A673 (cell line): ENCODE results near the gene ASB3. TPM values are rescaled to one million over a fixed set of nuclear protein-coding genes. Genes with fewer than 3 reads are reported as not detected.
A peak's percentile ranks its signal among the peaks of the same experiment; 100 is the strongest.
"Not testable (repeated sequence)": the region's sequence is repeated elsewhere in the genome, so short reads cannot be mapped to it uniquely, and the experiment has no call there.

Experiments
- BruUV-seq: library from RNA; stranded (reverse); fragments of 400-500 nt; replicated peaks from 2 replicates; lab custom pipeline; 2021; lab: Mats Ljungman, UMichigan
- CTCF ChIA-PET: fragments of 300-600 bp; sonication (Branson Sonifier 250); formaldehyde crosslinking; loops from one replicate; lab custom pipeline; 2022; ENCODE audit warnings: antibody characterized with exemption; lab: Charles Lee
- POLR2A ChIA-PET: fragments of 300-600 bp; sonication (Branson Sonifier 250); formaldehyde crosslinking; loops from one replicate; lab custom pipeline; 2022; ENCODE audit warnings: antibody characterized with exemption; ENCODE audit not compliant: low non-redundant PET; lab: Charles Lee
- DNase-seq: peaks from one replicate; pipeline ENCODE4 v3.0.0-alpha.2; 2015; ENCODE audit warnings: low spot score
- H3K27ac ChIP-seq: fragments of 200-600 bp; sonication (generic); 2 replicates; pipeline ENCODE4 v1.5.1; 2016; ENCODE audit warnings: mixed run types, low read depth, mild to moderate bottlenecking, mixed read lengths, antibody characterized with exemption, low read length; ENCODE audit not compliant: poor library complexity, severe bottlenecking
- H3K27me3 ChIP-seq: fragments of 200-600 bp; sonication (generic); replicated peaks from 2 replicates; pipeline ENCODE4 v1.6.1; 2017; ENCODE audit warnings: mixed run types, low read depth, mild to moderate bottlenecking, mixed read lengths, antibody characterized with exemption, low read length; ENCODE audit not compliant: insufficient read depth, poor library complexity
- H3K36me3 ChIP-seq: fragments of 200-600 bp; sonication (generic); 2 replicates; pipeline ENCODE4 v1.6.1; 2016; ENCODE audit warnings: mixed run types, mild to moderate bottlenecking, mixed read lengths, antibody characterized with exemption, low read length; ENCODE audit not compliant: insufficient read depth, poor library complexity, severe bottlenecking
- H3K4me1 ChIP-seq: fragments of 200-600 bp; sonication (generic); 2 replicates; pipeline ENCODE4 v1.6.1; 2017; ENCODE audit warnings: mixed run types, mild to moderate bottlenecking, mixed read lengths, antibody characterized with exemption, low read length; ENCODE audit not compliant: insufficient read depth, poor library complexity, severe bottlenecking
- H3K4me3 ChIP-seq: fragments of 200-600 bp; sonication (generic); 2 replicates; pipeline ENCODE4 v1.5.1; 2016; ENCODE audit warnings: low read depth, mixed run types, mild to moderate bottlenecking, mixed read lengths, low read length; ENCODE audit not compliant: poor library complexity, severe bottlenecking
- H3K9me3 ChIP-seq: fragments of 200-600 bp; sonication (generic); 2 replicates; pipeline ENCODE4 v1.6.1; 2016; ENCODE audit warnings: mixed run types, low read depth, mild to moderate bottlenecking, mixed read lengths, antibody characterized with exemption, low read length; ENCODE audit not compliant: poor library complexity, severe bottlenecking
- EZH2 ChIP-seq: fragments of 200-600 bp; sonication (generic); IDR thresholded peaks from 2 replicates; pipeline ENCODE4 v1.6.1; 2017; ENCODE audit warnings: borderline replicate concordance, low read depth, mild to moderate bottlenecking, mixed read lengths, antibody characterized with exemption, low read length; ENCODE audit not compliant: poor library complexity, severe bottlenecking
- intact Hi-C: fragments of 100-400 bp; cut with micrococcal nuclease; formaldehyde crosslinking; loops from one replicate; pipeline ENCODE4 v1.10.0; 2022; ENCODE audit not compliant: unreplicated experiment
- total RNA-seq: library from RNA; stranded (reverse); gene quantifications from 2 replicates; pipeline ENCODE4 v1.2.3, GENCODE V29; 2021
- TF ChIP-seq, protein P1 (sequence below): fragments of 300-800, 200-600 bp; sonication (generic); conservative IDR thresholded peaks from 2 replicates; pipeline ENCODE4 v1.5.1; 2017; ENCODE audit warnings: low read depth, mild to moderate bottlenecking, antibody characterized with exemption, low read length, moderate library complexity, mixed read lengths

The ASB3 gene
- total RNA-seq, 1 experiment from 2014 or later, result 18.7 TPM

DNA sequence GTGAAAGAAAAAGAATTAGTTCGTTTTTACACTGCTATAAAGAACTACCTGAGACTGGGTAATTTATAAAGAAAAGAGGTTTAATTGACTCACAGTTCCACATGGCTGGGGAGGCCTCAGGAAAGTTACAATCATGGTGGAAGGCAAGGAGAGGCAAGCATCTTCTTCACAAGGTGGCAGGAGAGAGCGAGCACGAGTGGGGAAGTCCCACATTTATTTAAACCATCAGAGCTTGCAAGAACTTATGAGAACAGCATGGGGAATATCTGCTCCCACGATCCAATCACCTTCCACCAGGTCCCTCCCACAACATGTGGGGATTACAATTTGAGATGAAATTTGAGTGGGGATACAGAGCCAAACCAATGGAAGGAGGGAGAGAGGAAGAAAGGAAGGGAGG lies 128.3 kb downstream of the ASB3 start:
- H3K4me1 ChIP-seq, H3K36me3 ChIP-seq, POLR2A ChIA-PET, H3K9me3 ChIP-seq, BruUV-seq, H3K27ac ChIP-seq, H3K4me3 ChIP-seq, intact Hi-C loops, H3K27me3 ChIP-seq, CTCF ChIA-PET: not testable (repeated sequence)
- TF ChIP-seq, protein P1, sequence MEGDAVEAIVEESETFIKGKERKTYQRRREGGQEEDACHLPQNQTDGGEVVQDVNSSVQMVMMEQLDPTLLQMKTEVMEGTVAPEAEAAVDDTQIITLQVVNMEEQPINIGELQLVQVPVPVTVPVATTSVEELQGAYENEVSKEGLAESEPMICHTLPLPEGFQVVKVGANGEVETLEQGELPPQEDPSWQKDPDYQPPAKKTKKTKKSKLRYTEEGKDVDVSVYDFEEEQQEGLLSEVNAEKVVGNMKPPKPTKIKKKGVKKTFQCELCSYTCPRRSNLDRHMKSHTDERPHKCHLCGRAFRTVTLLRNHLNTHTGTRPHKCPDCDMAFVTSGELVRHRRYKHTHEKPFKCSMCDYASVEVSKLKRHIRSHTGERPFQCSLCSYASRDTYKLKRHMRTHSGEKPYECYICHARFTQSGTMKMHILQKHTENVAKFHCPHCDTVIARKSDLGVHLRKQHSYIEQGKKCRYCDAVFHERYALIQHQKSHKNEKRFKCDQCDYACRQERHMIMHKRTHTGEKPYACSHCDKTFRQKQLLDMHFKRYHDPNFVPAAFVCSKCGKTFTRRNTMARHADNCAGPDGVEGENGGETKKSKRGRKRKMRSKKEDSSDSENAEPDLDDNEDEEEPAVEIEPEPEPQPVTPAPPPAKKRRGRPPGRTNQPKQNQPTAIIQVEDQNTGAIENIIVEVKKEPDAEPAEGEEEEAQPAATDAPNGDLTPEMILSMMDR, result peak; percentile 24; the same call in 1 of the 2 replicates
- peak; percentile 33 for DNase-seq

DNA sequence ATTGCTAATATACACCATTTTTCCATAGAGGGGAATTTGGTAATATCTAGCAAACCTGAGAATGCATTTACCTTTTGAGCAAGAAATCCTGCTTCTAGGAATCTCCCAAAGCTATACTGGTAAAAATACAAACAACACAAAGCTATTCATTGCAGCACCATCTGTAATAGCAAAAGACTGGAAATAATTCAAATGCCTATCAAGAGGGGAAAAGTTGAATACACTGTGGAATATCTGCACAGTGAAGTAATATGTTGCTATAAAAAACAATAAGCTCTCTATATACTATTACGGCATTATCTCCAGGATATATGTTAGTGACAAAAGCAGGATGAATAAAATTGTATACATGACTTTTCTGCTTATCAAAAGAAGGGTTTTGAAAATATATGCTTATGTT lies 131.5 kb downstream of the ASB3 start:
- DNase-seq, result no peak
- TF ChIP-seq, protein P1, result no peak
- no peak for TF ChIP-seq EZH2
- intact Hi-C loops, result no loop called here
- Histone ChIP-seq H3K4me1 (no peaks in the 10 kb centered on the region), H3K9me3 (no peaks in the 10 kb centered on the region), H3K27me3 (no peaks in the 10 kb centered on the region), H3K36me3 (no peaks in the 10 kb centered on the region), H3K4me3 (no peak overlapping the region), H3K27ac (no peak overlapping the region)
- CTCF ChIA-PET, result no interaction called here
- no TSS peak for BruUV-seq
- POLR2A ChIA-PET, result no interaction called here

DNA sequence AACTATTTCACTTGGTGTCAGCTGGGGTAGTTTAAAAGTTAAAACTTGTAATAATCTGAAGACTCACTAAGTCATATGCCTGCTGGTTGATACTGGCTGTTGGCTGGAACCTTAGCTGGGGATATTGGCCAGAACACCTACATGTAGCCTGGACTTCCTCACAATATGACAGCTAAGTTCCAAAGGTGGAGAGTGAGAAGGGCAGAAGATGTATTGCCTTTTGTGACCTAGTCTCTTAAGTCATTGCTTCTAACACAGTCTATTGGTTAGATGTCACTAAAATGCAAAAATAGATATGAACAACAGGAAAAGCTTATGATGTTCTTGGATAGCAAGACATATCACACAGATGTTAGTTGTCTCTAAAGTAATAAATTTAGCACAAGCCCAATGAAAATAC lies 132.4 kb downstream of the ASB3 start:
- H3K27ac ChIP-seq, result no peak overlapping the region
- no peaks in the 10 kb centered on the region for H3K4me1 ChIP-seq
- no peaks in the 10 kb centered on the region for H3K9me3 ChIP-seq
- POLR2A ChIA-PET, result no interaction called here
- CTCF ChIA-PET, result no interaction called here
- H3K4me3 ChIP-seq, result no peak overlapping the region
- intact Hi-C loops, result no loop called here
- no TSS peak for BruUV-seq
- no peaks in the 10 kb centered on the region for H3K36me3 ChIP-seq
- TF ChIP-seq, protein P1, result no peak
- no peak for TF ChIP-seq EZH2
- no peaks in the 10 kb centered on the region for H3K27me3 ChIP-seq
- DNase-seq, result no peak
